Mucosa of descending colon (tissue), 3 donors: ENCODE measurements around the gene WBP1L. TPM values are rescaled to one million over a fixed set of nuclear protein-coding genes. Genes with fewer than 3 reads are reported as not detected.
"Not testable (repeated sequence)": the region's sequence is repeated elsewhere in the genome, so short reads cannot be mapped to it uniquely, and the experiment has no call there.

Experiments used
- ATAC-seq: fragments of 200-7000 bp; cut with Tn5 transposase; one replicate; pipeline ENCODE4 v1.9.1; 2020; ENCODE audit warnings: mild to moderate bottlenecking, moderate library complexity
- DNase-seq, 3 donors: peaks; one replicate each; pipeline ENCODE4 v3.0.0-alpha.2; 2020
- H3K36me3 ChIP-seq: fragments of 200-600 bp; one replicate; pipeline ENCODE4 v1.8.0; 2021; ENCODE audit warnings: low read depth, mild to moderate bottlenecking
- H3K4me1 ChIP-seq: fragments of 200-600 bp; one replicate; pipeline ENCODE4 v1.8.0; 2021; ENCODE audit warnings: low read depth, mild to moderate bottlenecking
- H3K4me3 ChIP-seq: fragments of 200-600 bp; one replicate; pipeline ENCODE4 v1.8.0; 2021; ENCODE audit warnings: mild to moderate bottlenecking
- H3K9me3 ChIP-seq: fragments of 200-600 bp; one replicate; pipeline ENCODE4 v1.8.0; 2021; ENCODE audit warnings: mild to moderate bottlenecking
- intact Hi-C, 2 donors: fragments of 100-400 bp; cut with DNase I in 1 of 2; cut with micrococcal nuclease in 1 of 2; formaldehyde crosslinking; loops; one replicate each; pipeline versions ENCODE4 v1.11.0 to v1.11.1; 2022; cut with DNase I, micrococcal nuclease
- total RNA-seq, 3 donors: library from RNA; stranded (reverse); fragmentation: NEBNext Ultra II Directional in 2 of 3; extraction: Animal tissue kit (Norgen Biotek cat#: 25700) in 2 of 3; gene quantifications; one replicate each; pipeline versions ENCODE4 v1.2.1 to v1.2.4, GENCODE V29; 2021 to 2023
- TF ChIP-seq, protein P1 (sequence below): fragments of 200-600 bp; IDR thresholded peaks from one replicate; pipeline ENCODE4 v1.8.0; 2022; ENCODE audit warnings: antibody characterized with exemption, mild to moderate bottlenecking
- donor health status: DM: no; HTN: no; CAD: no; lungs with moderate emphysema.
- donor health status: DM: no; HTN: no; CAD: no.
- donor health status: DM: no; HTN: yes; CAD: no.

WBP1L gene
- total RNA-seq, 3 donors from 2014 or later, result 38.9 to 61.3 (median 51.0) TPM

DNA sequence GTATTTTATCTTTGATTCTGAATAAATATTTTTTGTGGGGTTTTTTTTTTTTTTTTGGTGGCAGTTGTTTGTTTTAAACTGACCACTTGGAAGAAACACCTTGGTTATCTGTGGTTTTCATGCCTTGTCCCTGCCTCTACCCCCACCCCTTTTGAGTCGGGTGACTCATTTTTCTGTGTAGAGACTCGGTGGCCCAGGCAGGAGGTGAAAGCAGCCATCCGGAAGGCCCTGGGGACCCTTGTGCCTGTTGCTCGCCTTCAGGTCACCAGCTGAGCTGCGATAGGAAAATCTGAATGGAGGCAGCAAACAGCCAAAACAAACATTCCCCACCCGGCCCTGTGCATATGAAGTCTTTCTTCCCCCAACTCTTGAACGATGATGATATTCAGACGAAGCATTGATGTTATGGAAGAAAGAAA lies 70.7 kb downstream of the WBP1L start:
- no peaks in the 10 kb centered on the region for H3K9me3 ChIP-seq
- ATAC-seq, result no peak
- intact Hi-C loops, result loop anchor here in 1 of 2 donors (10.0 kb wide), 1 partner anchor 70 kb away; the partner anchor contains the start of gene WBP1L
- no peak overlapping the region for H3K4me3 ChIP-seq
- TF ChIP-seq, protein P1, sequence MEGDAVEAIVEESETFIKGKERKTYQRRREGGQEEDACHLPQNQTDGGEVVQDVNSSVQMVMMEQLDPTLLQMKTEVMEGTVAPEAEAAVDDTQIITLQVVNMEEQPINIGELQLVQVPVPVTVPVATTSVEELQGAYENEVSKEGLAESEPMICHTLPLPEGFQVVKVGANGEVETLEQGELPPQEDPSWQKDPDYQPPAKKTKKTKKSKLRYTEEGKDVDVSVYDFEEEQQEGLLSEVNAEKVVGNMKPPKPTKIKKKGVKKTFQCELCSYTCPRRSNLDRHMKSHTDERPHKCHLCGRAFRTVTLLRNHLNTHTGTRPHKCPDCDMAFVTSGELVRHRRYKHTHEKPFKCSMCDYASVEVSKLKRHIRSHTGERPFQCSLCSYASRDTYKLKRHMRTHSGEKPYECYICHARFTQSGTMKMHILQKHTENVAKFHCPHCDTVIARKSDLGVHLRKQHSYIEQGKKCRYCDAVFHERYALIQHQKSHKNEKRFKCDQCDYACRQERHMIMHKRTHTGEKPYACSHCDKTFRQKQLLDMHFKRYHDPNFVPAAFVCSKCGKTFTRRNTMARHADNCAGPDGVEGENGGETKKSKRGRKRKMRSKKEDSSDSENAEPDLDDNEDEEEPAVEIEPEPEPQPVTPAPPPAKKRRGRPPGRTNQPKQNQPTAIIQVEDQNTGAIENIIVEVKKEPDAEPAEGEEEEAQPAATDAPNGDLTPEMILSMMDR, result no peak
- DNase-seq, result no peak
- H3K4me1 ChIP-seq, result peaks cover 10% of the 10 kb centered on the region
- no peaks in the 10 kb centered on the region for H3K36me3 ChIP-seq

DNA sequence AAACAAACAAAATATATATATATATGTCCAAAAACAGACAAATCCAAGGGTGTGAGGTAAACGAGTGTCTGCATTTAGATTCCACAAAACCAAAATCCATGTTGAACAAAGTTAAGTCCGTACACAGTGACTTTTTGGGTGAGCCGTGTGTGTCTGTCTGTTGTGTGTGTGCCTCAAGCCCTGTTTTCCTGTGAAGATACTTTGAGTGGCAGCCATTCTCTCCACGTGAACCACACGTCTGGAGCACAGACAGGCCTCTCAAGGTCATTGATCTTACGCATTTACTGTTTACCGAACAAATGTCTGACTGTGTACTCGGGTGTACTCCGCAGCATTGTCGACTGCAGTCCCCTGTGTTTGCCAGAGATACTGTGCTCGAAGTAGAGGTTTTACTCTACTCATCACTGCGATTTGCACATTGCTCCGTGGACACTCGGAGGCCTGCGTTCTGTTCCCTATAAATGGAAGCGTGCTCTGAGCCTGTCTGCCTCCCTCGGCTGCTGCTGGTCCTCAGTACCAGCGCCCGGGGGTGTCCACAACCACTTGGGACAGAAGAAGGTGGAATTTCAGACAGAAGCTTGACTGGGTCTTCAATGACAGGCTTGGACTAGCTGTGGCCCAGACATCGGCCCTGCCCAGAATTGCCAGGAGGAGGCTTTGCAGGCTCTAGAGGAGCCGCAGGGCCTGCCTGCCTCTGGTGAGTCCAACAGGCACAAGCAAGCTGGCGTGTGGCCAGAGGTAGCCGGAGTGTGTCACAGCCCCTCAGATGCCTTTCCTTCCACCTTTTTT lies 71.3 kb downstream of the WBP1L start:
- Histone ChIP-seq H3K4me3 (no peak overlapping the region), H3K36me3 (no peaks in the 10 kb centered on the region), H3K9me3 (no peaks in the 10 kb centered on the region), H3K4me1 (peaks cover 10% of the 10 kb centered on the region)
- ATAC-seq (no peak), DNase-seq (peak; percentile 47 to 73 (median 48))
- intact Hi-C loops, result loop anchor here in 1 of 2 donors (10.0 kb wide), 1 partner anchor 70 kb away; the partner anchor contains the start of gene WBP1L
- TF ChIP-seq, protein P1, result no peak

DNA sequence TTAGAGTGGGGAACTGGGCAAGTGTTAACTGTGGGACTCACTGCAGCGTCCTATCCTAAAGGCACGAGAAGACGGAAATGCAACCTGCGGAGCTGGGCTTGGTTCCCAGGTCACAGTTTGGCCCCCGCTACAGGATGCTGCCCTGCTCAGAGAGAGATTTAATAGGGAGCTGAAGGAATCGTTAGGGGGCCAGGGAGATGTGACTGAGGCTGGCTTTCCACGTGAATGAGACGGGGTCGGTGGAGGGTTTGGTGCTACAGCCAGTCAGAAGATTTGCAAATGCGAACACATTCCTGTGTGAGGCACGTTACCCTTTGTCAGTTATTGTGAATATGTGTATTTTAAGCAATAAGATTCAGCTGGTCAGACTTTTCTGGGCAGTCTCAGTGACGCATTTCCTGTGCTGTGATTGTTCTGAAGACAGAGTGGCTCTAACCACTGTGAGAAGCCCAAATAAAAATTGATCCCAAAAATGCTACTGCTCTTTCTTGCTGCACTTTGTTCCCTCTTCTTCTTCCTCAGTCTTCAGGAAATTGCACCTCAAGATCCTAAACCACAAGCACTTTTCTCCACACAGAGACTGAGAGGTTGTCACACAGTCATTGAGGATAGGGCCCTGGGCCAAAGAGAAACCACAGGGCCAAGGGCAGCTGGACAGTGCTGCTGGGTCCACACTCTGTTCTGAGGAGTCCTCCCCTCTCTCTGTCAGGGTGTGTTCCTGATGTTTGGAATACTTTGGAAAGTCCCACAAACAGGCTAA lies 72.2 kb downstream of the WBP1L start:
- ATAC-seq (peak; percentile 39), DNase-seq (peak in 1 of 3 donors; percentile 42)
- intact Hi-C loops, result loop anchor here in 1 of 2 donors (10.0 kb wide), 1 partner anchor 71 kb away; the partner anchor contains the start of gene WBP1L
- Histone ChIP-seq H3K4me3 (no peak overlapping the region), H3K36me3 (no peaks in the 10 kb centered on the region), H3K4me1 (peaks cover 10% of the 10 kb centered on the region), H3K9me3 (no peaks in the 10 kb centered on the region)
- TF ChIP-seq, protein P1, result no peak

DNA sequence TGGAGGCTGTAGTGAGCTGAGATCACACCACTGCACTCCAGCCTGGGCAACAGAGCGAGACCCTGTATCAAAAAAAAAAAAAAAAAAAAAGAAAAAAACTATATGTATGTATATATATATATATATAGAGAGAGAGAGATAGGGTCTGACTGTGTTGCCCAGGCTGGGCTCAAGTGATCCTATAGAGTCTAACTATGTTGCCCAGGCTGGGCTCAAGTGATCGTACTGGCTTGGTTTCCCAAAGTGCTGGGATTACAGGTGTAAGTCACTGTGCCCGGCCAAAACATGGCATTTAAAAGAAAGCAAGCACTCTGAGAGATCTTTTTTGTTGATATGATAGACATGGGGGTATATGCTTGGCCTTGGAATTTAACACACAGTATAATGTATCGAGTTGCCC lies 73.4 kb downstream of the WBP1L start:
- Histone ChIP-seq H3K9me3 (no peaks in the 10 kb centered on the region), H3K4me3 (no peak overlapping the region), H3K36me3 (no peaks in the 10 kb centered on the region), H3K4me1 (peaks cover 10% of the 10 kb centered on the region)
- TF ChIP-seq, protein P1, result no peak
- intact Hi-C loops, result loop anchor here in 1 of 2 donors (10.0 kb wide), 1 partner anchor 72 kb away; the partner anchor contains the start of gene WBP1L
- ATAC-seq, result no peak
- DNase-seq, result no peak

DNA sequence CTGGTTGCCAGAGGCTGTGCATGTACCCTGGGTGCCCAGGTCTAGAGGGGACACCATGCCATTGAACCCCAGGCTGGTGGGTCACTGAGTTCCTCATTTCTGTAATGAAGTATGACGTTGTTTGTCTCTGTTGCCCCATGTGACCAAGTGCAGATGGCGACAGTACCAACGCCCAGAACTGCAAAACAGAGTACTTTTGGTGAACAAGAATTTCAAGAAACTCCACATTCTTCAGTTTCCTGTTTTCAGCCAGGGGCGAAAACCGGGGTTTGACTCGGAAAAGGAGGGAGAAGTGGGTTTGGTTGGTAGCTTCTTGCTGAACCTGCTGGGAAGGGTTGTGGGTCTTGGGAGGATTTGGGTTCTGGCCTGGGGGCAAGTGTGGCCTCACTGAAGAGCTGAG lies 75.3 kb downstream of the WBP1L start:
- no peak for DNase-seq
- Histone ChIP-seq H3K9me3 (no peaks in the 10 kb centered on the region), H3K36me3 (no peaks in the 10 kb centered on the region), H3K4me3 (no peak overlapping the region), H3K4me1 (peaks cover 5% of the 10 kb centered on the region)
- intact Hi-C loops, result loop anchor here in 1 of 2 donors (10.0 kb wide), 1 partner anchor 74 kb away; the partner anchor contains the start of gene WBP1L
- TF ChIP-seq, protein P1, result no peak
- ATAC-seq, result no peak

DNA sequence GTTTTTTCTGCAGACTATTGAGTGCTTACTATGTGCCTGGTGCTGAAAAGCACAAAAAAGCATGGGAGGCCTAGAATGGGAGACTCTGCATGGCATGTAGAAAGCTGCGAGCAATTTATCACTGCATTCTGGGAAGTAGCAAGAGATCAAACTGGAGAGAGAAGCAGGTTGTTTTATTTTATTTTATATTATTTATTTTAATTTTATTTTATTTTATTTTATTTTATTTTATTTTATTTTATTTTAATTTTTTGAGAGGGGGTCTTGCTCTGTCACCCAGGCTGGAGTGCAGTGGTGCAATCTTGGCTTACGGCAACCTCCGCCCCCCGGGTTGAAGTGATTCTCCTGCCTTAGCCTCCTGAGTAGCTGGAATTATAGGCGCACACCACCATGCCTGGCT lies 76.3 kb downstream of the WBP1L start:
- ATAC-seq, H3K9me3 ChIP-seq, H3K4me1 ChIP-seq, H3K4me3 ChIP-seq, H3K36me3 ChIP-seq, DNase-seq, intact Hi-C loops: not testable (repeated sequence)
